HG03196 (cell line): ENCODE measurements around the gene PLK1.
"Not testable (repeated sequence)": the region's sequence is repeated elsewhere in the genome, so short reads cannot be mapped to it uniquely, and the experiment has no call there.

Experiments
- ATAC-seq: cut with Tn5 transposase; IDR thresholded peaks from one replicate; pipeline ENCODE4 v1.9.1; 2021; ENCODE audit not compliant: unreplicated experiment

Gene PLK1

DNA sequence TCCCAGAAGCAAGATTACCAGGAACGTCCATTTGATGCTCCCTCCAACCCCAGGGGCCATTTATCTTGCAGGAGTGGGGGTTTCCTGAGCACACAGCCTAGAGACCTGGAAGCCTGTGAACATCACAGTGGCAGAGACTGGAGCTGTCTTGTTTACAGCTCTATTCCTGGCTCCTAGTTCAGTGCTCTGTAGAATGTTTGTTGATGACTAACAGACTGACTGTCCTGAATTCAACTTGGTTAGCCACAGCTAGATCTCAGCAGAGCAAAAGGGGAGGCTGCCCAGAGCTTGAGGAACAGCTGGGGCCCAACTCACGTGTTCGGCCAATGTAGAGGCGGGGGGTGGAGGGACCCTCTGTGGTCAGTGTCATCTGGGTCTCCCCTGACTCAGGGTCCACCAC is 27.8 kb downstream of the PLK1 start:
- ATAC-seq: no peak

DNA sequence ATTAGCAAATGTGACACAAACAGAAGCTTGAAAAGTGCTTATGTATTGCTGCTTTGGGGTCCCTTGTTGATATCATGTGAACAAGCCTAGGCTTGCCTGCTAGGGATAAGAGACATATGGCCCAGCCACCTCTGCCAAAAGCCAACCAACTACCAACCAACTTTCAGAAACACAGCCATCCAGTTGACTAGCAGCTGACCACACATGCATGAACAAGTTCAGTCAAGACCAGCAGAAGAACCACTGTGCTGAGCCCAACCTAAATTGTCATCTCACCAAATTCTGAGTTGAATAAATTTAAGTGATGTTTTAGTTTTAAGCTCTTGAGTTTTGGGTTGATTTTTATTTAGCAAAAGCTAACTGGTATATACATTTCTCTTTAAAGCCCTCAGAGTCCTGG is 30.8 kb downstream of the PLK1 start:
- no peak for ATAC-seq

DNA sequence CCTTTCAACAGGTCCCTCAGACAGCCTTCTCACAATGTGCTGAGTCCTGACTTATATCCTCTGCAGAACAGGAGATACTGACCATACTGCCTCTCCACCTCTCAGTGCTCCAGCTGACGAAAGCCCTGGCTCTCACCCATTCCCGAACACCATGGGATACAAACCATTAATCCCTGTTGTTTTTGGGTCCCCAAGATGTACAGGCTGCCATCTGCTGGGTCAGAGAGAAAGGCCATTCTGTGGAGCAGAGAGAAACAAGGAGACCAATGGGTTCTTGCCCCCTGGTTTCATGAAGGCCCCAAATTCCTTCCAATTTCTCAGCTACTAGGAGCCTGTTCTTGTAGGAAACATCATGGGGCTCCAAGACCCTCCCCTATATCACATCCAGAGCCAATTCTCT is 31.3 kb downstream of the PLK1 start:
- ATAC-seq: no peak

- no peak for ATAC-seq
Observed at GRCh38 chr16:23710504-23710903, 31.8 kb downstream of the PLK1 start.

GRCh38 chr16:23711785-23712184 is 33.1 kb downstream of the PLK1 start:
- no peak for ATAC-seq

GRCh38 chr16:23712976-23713375 is 34.3 kb downstream of the PLK1 start, which contains the start of gene ERN2:
Gene ERN2 (minus strand): TSS chr16:23713222. CDS start chr16:23713187, 35 bp downstream.
- no peak for ATAC-seq

DNA sequence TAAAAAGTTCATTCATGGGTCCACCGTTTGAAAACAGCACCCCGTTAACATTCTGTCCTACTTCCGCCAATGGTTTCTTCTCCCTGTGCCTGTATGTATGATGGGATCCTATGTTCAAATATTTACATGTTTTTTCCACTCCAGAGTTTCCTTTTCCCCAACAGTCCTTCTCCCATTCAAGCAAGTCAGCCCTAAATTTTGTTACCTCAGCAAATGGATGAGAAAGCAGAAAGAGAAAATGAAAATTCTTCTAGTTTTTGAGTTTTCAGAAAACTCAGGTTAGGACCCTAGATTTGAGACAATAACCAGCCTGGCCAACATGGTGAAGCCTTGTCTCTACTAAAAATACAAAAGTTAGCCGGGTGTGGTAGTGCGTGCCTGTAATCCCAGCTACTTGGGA is 37.8 kb downstream of the PLK1 start:
- no peak for ATAC-seq

GRCh38 chr16:23722613-23723240 is 44.0 kb downstream of the PLK1 start:
- ATAC-seq: not testable (repeated sequence)

- ATAC-seq: no peak
Observed at GRCh38 chr16:23724096-23724784, 45.6 kb downstream of the PLK1 start.

- no peak for ATAC-seq
Observed at GRCh38 chr16:23724785-23725131, 46.1 kb downstream of the PLK1 start.

DNA sequence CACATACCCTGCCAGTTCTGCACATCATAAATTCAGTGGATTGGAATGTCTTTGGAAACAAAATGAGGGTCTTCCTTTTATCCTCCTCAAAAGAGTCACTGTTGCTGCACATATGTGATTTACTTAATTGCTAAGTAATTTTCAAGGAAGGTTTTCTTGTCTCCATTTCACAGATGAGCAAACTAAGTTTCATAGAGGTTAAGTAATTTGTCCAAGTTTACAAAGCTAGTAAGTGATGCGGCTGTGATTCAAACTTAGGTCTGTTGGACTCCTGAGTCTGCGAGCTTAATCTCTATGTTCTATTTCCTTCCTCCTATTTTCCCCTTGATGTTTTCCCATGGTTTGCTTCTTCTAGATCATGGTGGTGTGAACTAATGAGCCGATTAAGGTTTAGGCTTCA is 48.0 kb downstream of the PLK1 start:
- no peak for ATAC-seq

DNA sequence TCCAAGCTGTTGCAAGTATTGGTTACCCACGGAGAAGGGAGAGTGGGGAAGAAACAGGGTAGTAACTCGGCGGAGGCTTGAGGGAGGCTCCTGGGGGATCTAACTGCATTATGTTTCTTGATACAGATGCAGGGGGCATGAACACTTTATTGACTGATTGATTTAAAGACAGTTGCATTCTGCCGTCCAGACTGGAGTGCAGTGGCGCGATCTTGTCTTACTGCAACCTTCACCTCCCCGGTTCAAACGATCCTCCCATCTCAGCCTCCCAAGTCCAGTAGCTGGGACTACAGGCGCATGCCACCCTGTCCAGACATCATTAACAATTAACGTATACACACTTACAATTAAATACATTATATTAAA is 49.4 kb downstream of the PLK1 start:
- ATAC-seq: no peak

DNA sequence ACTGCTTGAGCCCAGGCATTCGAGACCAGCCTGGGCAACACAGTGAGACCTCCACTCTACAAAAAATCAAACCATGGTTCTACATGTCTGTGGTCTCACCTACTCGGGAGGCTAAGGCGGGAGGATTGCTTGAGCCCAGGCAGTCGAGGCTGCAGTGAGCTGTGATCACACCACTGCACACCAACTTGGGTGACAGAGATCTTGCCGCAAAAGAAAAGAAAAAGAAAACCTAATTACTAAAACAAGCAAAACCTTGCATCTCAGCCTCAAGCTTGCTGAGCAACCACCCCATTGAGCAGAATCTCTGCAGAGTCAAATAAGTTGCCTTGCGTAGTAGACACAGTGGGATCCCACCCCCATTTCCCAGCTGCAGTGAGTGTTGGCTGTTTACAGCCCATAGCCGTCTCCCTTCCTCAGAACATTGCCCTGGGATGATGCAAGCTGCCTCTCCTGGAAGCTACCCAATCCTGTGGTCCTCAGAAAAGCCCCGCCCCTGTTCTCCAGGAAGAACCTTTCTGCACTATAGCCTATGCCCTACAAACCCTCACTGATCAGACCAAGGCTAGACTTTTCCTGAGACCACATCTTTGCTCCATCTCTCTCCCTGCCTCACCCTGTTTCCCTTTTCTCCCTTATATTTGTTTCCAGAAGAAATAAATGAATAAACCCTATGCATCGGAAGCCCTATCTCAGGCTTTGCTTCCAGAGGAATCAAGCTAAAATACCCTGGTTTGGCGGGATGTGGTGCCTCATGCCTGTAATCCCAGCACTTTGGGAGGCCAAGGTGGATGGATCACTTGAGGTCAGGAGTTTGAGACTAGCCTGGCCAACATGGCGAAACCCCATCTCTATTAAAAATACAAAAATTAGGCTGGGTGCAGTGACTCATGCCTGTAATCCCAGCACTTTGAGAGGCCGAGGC is 51.1 kb downstream of the PLK1 start:
- no peak for ATAC-seq

GRCh38 chr16:23734176-23734893 is 55.6 kb downstream of the PLK1 start:
- no peak for ATAC-seq

GRCh38 chr16:23737423-23738028 is 58.8 kb downstream of the PLK1 start:
- not testable (repeated sequence) for ATAC-seq

- ATAC-seq: no peak
Observed at GRCh38 chr16:23739516-23739915, 60.8 kb downstream of the PLK1 start.
